Measurements from ENCODE around the gene CDC123. TPM values are rescaled to one million over a fixed set of nuclear protein-coding genes. Genes with fewer than 3 reads are reported as not detected.

CDC123 gene
- total RNA-seq, 1 experiment from 2014 or later, result 132 TPM

DNA sequence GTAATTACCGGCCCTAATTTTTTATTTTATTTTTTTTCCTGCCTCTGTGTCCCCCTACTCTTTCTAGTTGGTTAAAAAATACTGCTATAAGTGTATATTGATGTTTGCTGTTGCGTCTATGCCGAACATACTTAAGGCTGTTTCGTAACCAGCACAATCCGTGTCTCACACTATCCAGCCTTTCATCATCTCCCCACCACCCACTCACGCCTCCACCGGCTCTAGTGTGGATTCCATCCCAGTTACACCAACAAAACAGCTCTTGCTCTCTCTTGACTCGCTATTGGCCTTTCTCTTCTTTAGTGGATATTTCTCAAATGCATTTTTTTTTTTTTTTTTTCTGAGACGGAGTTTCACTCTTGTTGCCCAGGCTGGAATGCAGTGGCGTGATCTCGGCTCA, 83.3 kb downstream of the CDC123 start:
- Histone ChIP-seq H4K20me1 (ENCODE audit: insufficient read depth) (no peaks in the 10 kb centered on the region), H3K4me3 (replicated peaks in 1 of 2; ENCODE audit: low read depth in 1 of 2, low read length in 2 of 2) (no peak overlapping the region), H3K9me2 (ENCODE audit: insufficient read depth) (no peaks in the 10 kb centered on the region), H3K4me2 (ENCODE audit: low read length) (no peak overlapping the region), H2AFZ (ENCODE audit: low read depth, low read length, poor library complexity, severe bottlenecking) (no peak overlapping the region), H3K9ac (ENCODE audit: low read length) (no peak overlapping the region), H3K36me3 (ENCODE audit: control insufficient read depth in 1 of 2, insufficient read depth in 2 of 2, low read length in 2 of 2) (no peaks in the 10 kb centered on the region), H3K27me3 (ENCODE audit: insufficient read depth, low read length) (no peaks in the 10 kb centered on the region), H3K9me3 (ENCODE audit: control insufficient read depth in 1 of 2, insufficient read depth in 1 of 2, low read depth in 1 of 2, low read length in 2 of 2) (no peaks in the 10 kb centered on the region), H3K79me2 (ENCODE audit: insufficient read depth, low read length) (no peaks in the 10 kb centered on the region), H3K4me1 (ENCODE audit: control insufficient read depth in 1 of 2, insufficient read depth in 2 of 2, low read length in 2 of 2) (no peaks in the 10 kb centered on the region), H3K27ac (ENCODE audit: low read depth, low read length) (no peak overlapping the region)
- CTCF ChIA-PET, result no interaction called here
- no TSS peak for BruUV-seq (replicated peaks)
- no peak for TF ChIP-seq FOSL1 (IDR thresholded peaks at IDR 0.05; ENCODE audit: low read depth)
- TF ChIP-seq, protein P1, sequence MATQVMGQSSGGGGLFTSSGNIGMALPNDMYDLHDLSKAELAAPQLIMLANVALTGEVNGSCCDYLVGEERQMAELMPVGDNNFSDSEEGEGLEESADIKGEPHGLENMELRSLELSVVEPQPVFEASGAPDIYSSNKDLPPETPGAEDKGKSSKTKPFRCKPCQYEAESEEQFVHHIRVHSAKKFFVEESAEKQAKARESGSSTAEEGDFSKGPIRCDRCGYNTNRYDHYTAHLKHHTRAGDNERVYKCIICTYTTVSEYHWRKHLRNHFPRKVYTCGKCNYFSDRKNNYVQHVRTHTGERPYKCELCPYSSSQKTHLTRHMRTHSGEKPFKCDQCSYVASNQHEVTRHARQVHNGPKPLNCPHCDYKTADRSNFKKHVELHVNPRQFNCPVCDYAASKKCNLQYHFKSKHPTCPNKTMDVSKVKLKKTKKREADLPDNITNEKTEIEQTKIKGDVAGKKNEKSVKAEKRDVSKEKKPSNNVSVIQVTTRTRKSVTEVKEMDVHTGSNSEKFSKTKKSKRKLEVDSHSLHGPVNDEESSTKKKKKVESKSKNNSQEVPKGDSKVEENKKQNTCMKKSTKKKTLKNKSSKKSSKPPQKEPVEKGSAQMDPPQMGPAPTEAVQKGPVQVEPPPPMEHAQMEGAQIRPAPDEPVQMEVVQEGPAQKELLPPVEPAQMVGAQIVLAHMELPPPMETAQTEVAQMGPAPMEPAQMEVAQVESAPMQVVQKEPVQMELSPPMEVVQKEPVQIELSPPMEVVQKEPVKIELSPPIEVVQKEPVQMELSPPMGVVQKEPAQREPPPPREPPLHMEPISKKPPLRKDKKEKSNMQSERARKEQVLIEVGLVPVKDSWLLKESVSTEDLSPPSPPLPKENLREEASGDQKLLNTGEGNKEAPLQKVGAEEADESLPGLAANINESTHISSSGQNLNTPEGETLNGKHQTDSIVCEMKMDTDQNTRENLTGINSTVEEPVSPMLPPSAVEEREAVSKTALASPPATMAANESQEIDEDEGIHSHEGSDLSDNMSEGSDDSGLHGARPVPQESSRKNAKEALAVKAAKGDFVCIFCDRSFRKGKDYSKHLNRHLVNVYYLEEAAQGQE (IDR thresholded peaks at IDR 0.05; ENCODE audit: low read depth), result no peak
- no peak for TF ChIP-seq CBX3 (IDR thresholded peaks at IDR 0.05; ENCODE audit: low read depth)
- no peak for TF ChIP-seq ZNF274 (IDR thresholded peaks at IDR 0.05; ENCODE audit: low read depth, low read length)
- TF ChIP-seq, protein P2, sequence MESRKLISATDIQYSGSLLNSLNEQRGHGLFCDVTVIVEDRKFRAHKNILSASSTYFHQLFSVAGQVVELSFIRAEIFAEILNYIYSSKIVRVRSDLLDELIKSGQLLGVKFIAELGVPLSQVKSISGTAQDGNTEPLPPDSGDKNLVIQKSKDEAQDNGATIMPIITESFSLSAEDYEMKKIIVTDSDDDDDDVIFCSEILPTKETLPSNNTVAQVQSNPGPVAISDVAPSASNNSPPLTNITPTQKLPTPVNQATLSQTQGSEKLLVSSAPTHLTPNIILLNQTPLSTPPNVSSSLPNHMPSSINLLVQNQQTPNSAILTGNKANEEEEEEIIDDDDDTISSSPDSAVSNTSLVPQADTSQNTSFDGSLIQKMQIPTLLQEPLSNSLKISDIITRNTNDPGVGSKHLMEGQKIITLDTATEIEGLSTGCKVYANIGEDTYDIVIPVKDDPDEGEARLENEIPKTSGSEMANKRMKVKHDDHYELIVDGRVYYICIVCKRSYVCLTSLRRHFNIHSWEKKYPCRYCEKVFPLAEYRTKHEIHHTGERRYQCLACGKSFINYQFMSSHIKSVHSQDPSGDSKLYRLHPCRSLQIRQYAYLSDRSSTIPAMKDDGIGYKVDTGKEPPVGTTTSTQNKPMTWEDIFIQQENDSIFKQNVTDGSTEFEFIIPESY (IDR thresholded peaks at IDR 0.05; ENCODE audit: extremely low read depth, insufficient replicate concordance, low read length), result no peak
- no peak for TF ChIP-seq EZH2phosphoT487 (IDR thresholded peaks at IDR 0.05; ENCODE audit: borderline replicate concordance)
- no peak for TF ChIP-seq POLR2AphosphoS5 (IDR thresholded peaks at IDR 0.05; ENCODE audit: low read depth, low read length)
- TF ChIP-seq, protein P3, sequence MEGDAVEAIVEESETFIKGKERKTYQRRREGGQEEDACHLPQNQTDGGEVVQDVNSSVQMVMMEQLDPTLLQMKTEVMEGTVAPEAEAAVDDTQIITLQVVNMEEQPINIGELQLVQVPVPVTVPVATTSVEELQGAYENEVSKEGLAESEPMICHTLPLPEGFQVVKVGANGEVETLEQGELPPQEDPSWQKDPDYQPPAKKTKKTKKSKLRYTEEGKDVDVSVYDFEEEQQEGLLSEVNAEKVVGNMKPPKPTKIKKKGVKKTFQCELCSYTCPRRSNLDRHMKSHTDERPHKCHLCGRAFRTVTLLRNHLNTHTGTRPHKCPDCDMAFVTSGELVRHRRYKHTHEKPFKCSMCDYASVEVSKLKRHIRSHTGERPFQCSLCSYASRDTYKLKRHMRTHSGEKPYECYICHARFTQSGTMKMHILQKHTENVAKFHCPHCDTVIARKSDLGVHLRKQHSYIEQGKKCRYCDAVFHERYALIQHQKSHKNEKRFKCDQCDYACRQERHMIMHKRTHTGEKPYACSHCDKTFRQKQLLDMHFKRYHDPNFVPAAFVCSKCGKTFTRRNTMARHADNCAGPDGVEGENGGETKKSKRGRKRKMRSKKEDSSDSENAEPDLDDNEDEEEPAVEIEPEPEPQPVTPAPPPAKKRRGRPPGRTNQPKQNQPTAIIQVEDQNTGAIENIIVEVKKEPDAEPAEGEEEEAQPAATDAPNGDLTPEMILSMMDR (IDR thresholded peaks at IDR 0.05 in 2 of 3, conservative IDR thresholded peaks at IDR 0.05 in 1 of 3; ENCODE audit: borderline replicate concordance in 1 of 3, insufficient read depth in 1 of 3, low read depth in 2 of 3, low read length in 2 of 3), result no peak
- TF ChIP-seq RAD21 (IDR thresholded peaks at IDR 0.05; ENCODE audit: low read depth), result no peak
- POLR2A ChIA-PET, result no interaction called here
- RAD21 ChIA-PET (ENCODE audit: low non-redundant PET in 1 of 2, low total read pairs in 2 of 2, uncharacterized antibody in 2 of 2, unreplicated experiment in 2 of 2), result no interaction called here
- ATAC-seq (no peak), DNase-seq (ENCODE audit: low read depth, low spot score) (no peak)
- intact Hi-C loops (cut with micrococcal nuclease), result loop anchor here (10.0 kb wide), 1 partner anchor 66 kb away; the partner anchor contains the start of gene CAMK1D

Data from HCT116 (cell line).